WTC11 (cell line): ENCODE measurements around the gene KRT36. TPM values are rescaled to one million over a fixed set of nuclear protein-coding genes. Genes with fewer than 3 reads are reported as not detected.

Source experiments
- ATAC-seq: fragments of 200-7000 bp; cut with Tn5 transposase; 2 replicates; pipeline ENCODE4 v1.10.0; 2021; ENCODE audit warnings: mild to moderate bottlenecking, moderate library complexity
- CTCF ChIA-PET: fragments of 300-600 bp; sonication (Branson Sonifier 250); formaldehyde crosslinking; loops from one replicate; lab custom pipeline; 2021; ENCODE audit warnings: antibody characterized with exemption; lab: Charles Lee
- POLR2A ChIA-PET: fragments of 350-600 bp; sonication (Branson Sonifier 250); formaldehyde crosslinking; loops from one replicate; lab custom pipeline; 2021; ENCODE audit warnings: antibody characterized with exemption; lab: Charles Lee
- DNase-seq: peaks from one replicate; pipeline ENCODE4 v3.0.0; 2021; ENCODE audit warnings: low spot score
- H3K27ac Mint-ChIP-seq: 2 replicates; pipeline ENCODE4 v1.8.0; 2021; ENCODE audit warnings: mixed read lengths
- H3K27me3 Mint-ChIP-seq: 2 replicates; pipeline ENCODE4 v1.8.0; 2021; ENCODE audit warnings: low read depth, mild to moderate bottlenecking, moderate library complexity, mixed read lengths
- H3K36me3 Mint-ChIP-seq: 2 replicates; pipeline ENCODE4 v1.8.0; 2021; ENCODE audit warnings: mixed read lengths
- H3K4me1 Mint-ChIP-seq: 2 replicates; pipeline ENCODE4 v1.8.0; 2022; ENCODE audit warnings: mixed read lengths
- H3K4me3 Mint-ChIP-seq: 2 replicates; pipeline ENCODE4 v1.8.0; 2021; ENCODE audit warnings: mild to moderate bottlenecking, moderate library complexity, mixed read lengths
- H3K9me3 Mint-ChIP-seq: 2 replicates; pipeline ENCODE4 v1.8.0; 2021; ENCODE audit warnings: mixed read lengths
- AFF4 ChIP-seq: sonication (generic); formaldehyde crosslinking; IDR thresholded peaks from 2 replicates; pipeline ENCODE4 v1.8.1; 2023; ENCODE audit warnings: mild to moderate bottlenecking, missing genetic modification reagents, borderline replicate concordance
- CREB1 ChIP-seq: sonication (generic); formaldehyde crosslinking; IDR thresholded peaks from 2 replicates; pipeline ENCODE4 v1.8.0; 2023; ENCODE audit warnings: mild to moderate bottlenecking, missing genetic modification reagents
- CREM ChIP-seq: sonication (generic); formaldehyde crosslinking; IDR thresholded peaks from 2 replicates; pipeline ENCODE4 v1.8.1; 2022; ENCODE audit warnings: mild to moderate bottlenecking, missing genetic modification reagents, moderate library complexity
- EMX1 ChIP-seq: fragments of 250-450 bp; sonication (Bioruptor Pico); IDR thresholded peaks from 2 replicates; pipeline ENCODE4 v1.8.0; 2021; ENCODE audit warnings: mild to moderate bottlenecking
- ERG ChIP-seq: fragments of 250-450 bp; sonication (Bioruptor Pico); IDR thresholded peaks from 2 replicates; pipeline ENCODE4 v1.8.0; 2021; ENCODE audit warnings: mild to moderate bottlenecking
- FOXJ3 ChIP-seq: sonication (generic); formaldehyde crosslinking; IDR thresholded peaks from 2 replicates; pipeline ENCODE4 v1.9.0; 2021; ENCODE audit warnings: missing genetic modification reagents, mild to moderate bottlenecking, borderline replicate concordance
- FOXP1 ChIP-seq: sonication (generic); formaldehyde crosslinking; IDR thresholded peaks from 2 replicates; pipeline ENCODE4 v1.8.0; 2022; ENCODE audit warnings: missing genetic modification reagents, mild to moderate bottlenecking, moderate library complexity, borderline replicate concordance
- FOXP4 ChIP-seq: sonication (generic); formaldehyde crosslinking; IDR thresholded peaks from 2 replicates; pipeline ENCODE4 v1.8.0; 2022; ENCODE audit warnings: mild to moderate bottlenecking, missing genetic modification reagents
- HMGA2 ChIP-seq: fragments of 250-450 bp; sonication (Bioruptor Pico); IDR thresholded peaks from 2 replicates; pipeline ENCODE4 v1.4.0; 2021; ENCODE audit warnings: mild to moderate bottlenecking, moderate library complexity
- JUN ChIP-seq: sonication (generic); formaldehyde crosslinking; IDR thresholded peaks from 2 replicates; pipeline ENCODE4 v1.8.0; 2023; ENCODE audit warnings: mild to moderate bottlenecking, missing genetic modification reagents
- KAT7 ChIP-seq: sonication (generic); formaldehyde crosslinking; IDR thresholded peaks from 2 replicates; pipeline ENCODE4 v1.8.1; 2023; ENCODE audit warnings: missing genetic modification reagents, mild to moderate bottlenecking, borderline replicate concordance
- NFYB ChIP-seq: sonication (generic); formaldehyde crosslinking; conservative IDR thresholded peaks from 2 replicates; pipeline ENCODE4 v1.8.0; 2022; ENCODE audit warnings: low read depth, missing genetic modification reagents
- TP53 ChIP-seq: sonication (generic); formaldehyde crosslinking; IDR thresholded peaks from 2 replicates; pipeline ENCODE4 v1.8.1; 2023; ENCODE audit warnings: mild to moderate bottlenecking, missing genetic modification reagents
- ZBTB21 ChIP-seq: sonication (generic); formaldehyde crosslinking; IDR thresholded peaks from 2 replicates; pipeline ENCODE4 v1.8.1; 2023; ENCODE audit warnings: mild to moderate bottlenecking, missing genetic modification reagents, borderline replicate concordance
- ZNF219 ChIP-seq: sonication (generic); formaldehyde crosslinking; IDR thresholded peaks from 2 replicates; pipeline ENCODE4 v1.8.0; 2023; ENCODE audit warnings: missing genetic modification reagents, mild to moderate bottlenecking, borderline replicate concordance
- ZNF263 ChIP-seq: sonication (generic); formaldehyde crosslinking; IDR thresholded peaks from 2 replicates; pipeline ENCODE4 v1.8.1; 2022; ENCODE audit warnings: low read depth, mild to moderate bottlenecking, moderate library complexity, missing genetic modification reagents
- ZNF416 ChIP-seq: fragments of 250-450 bp; sonication (Bioruptor Pico); IDR thresholded peaks from 2 replicates; pipeline ENCODE4 v1.9.0; 2021; ENCODE audit warnings: mild to moderate bottlenecking, inconsistent platforms
- ZNF423 ChIP-seq: fragments of 250-450 bp; sonication (Bioruptor Pico); IDR thresholded peaks from 2 replicates; pipeline ENCODE4 v2.1.2; 2022; ENCODE audit warnings: mild to moderate bottlenecking, moderate library complexity
- total RNA-seq: library from RNA; stranded (reverse); gene quantifications from 3 replicates; pipeline ENCODE4 v1.2.3, GENCODE V29; 2021
- TF ChIP-seq, protein P1 (sequence below): sonication (generic); formaldehyde crosslinking; IDR thresholded peaks from 2 replicates; pipeline ENCODE4 v1.8.1; 2023; ENCODE audit warnings: mild to moderate bottlenecking, missing genetic modification reagents

The KRT36 gene
- total RNA-seq, 1 experiment from 2014 or later, result not detected

- Mint-ChIP-seq H3K27ac (no peak overlapping the region), H3K4me3 (no peak overlapping the region; the same call in 1 of the 2 replicates), H3K9me3 (no peaks in the 10 kb centered on the region), H3K36me3 (no peaks in the 10 kb centered on the region), H3K4me1 (peaks cover 48% of the 10 kb centered on the region), H3K27me3 (no peaks in the 10 kb centered on the region)
- ChIA-PET POLR2A (interaction anchor here (0.5 to 1.1 kb wide), 5 partner anchors 10 to 912 kb away, joined by 3 to 7 read pairs (median 4); partner anchors contain the start of gene KRT19), CTCF (interaction anchor here (0.5 to 7.4 kb wide), 6 partner anchors 10 to 124 kb away, joined by 3 to 122 read pairs (median 4); partner anchors contain the start of gene KRT19)
- ATAC-seq, result peak; percentile 38
- no peak for DNase-seq
- no peak for TF ChIP-seq ZNF219 (CRISPR knock-in tag)
- no peak for TF ChIP-seq FOXP1 (CRISPR knock-in tag)
- TF ChIP-seq TP53 (CRISPR knock-in tag), result no peak
- TF ChIP-seq FOXJ3, result no peak
- no peak for TF ChIP-seq ZBTB21 (CRISPR knock-in tag)
- no peak for TF ChIP-seq CREM (CRISPR knock-in tag)
- no peak for TF ChIP-seq EMX1
- no peak for TF ChIP-seq ERG (CRISPR knock-in tag)
- TF ChIP-seq NFYB (CRISPR knock-in tag), result no peak
- TF ChIP-seq JUN, result no peak
- no peak for TF ChIP-seq HMGA2
- TF ChIP-seq, protein P1, sequence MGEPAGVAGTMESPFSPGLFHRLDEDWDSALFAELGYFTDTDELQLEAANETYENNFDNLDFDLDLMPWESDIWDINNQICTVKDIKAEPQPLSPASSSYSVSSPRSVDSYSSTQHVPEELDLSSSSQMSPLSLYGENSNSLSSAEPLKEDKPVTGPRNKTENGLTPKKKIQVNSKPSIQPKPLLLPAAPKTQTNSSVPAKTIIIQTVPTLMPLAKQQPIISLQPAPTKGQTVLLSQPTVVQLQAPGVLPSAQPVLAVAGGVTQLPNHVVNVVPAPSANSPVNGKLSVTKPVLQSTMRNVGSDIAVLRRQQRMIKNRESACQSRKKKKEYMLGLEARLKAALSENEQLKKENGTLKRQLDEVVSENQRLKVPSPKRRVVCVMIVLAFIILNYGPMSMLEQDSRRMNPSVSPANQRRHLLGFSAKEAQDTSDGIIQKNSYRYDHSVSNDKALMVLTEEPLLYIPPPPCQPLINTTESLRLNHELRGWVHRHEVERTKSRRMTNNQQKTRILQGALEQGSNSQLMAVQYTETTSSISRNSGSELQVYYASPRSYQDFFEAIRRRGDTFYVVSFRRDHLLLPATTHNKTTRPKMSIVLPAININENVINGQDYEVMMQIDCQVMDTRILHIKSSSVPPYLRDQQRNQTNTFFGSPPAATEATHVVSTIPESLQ (CRISPR knock-in tag), result no peak
- TF ChIP-seq ZNF423 (CRISPR knock-in tag), result no peak
- TF ChIP-seq ZNF263 (CRISPR knock-in tag), result no peak
- TF ChIP-seq FOXP4, result no peak
- no peak for TF ChIP-seq AFF4 (CRISPR knock-in tag)
- TF ChIP-seq ZNF416, result no peak
- no peak for TF ChIP-seq CREB1 (CRISPR knock-in tag)
- no peak for TF ChIP-seq KAT7 (CRISPR knock-in tag)
Measured at GRCh38 chr17:41538565-41538991, 48.9 kb upstream of the KRT36 start.
